Stimulated activated naive B cell treated with anti-CD40 and anti-IgM and Interleukin-4, amounts not matched to agents 10 μg/mL and 1 μg/mL and 100 μg/mL, for 72 hours (primary cell): ENCODE results near the gene NDST1.
A peak's percentile ranks its signal among the peaks of the same experiment; 100 is the strongest.

Experiments
- ATAC-seq, 2 donors: fragments of 150-1000 bp; cut with Tn5 transposase; replicated peaks; 2 replicates each; pipeline ENCODE4 v1.10.0; 2021; ENCODE audit warnings: moderate library complexity in 1 of 2
- DNase-seq: peaks from one replicate; pipeline ENCODE4 v3.0.0; 2021
- H3K27ac Mint-ChIP-seq: one replicate; pipeline ENCODE4 v1.8.0; 2022; ENCODE audit warnings: mild to moderate bottlenecking, mixed read lengths
- H3K27me3 Mint-ChIP-seq, 2 donors: one replicate each; pipeline ENCODE4 v1.8.0; 2022; ENCODE audit warnings: mixed read lengths in 2 of 2
- H3K36me3 Mint-ChIP-seq, 2 donors: one replicate each; pipeline ENCODE4 v1.8.0; 2022; ENCODE audit warnings: mixed read lengths in 2 of 2, mild to moderate bottlenecking in 1 of 2
- H3K4me1 Mint-ChIP-seq, 2 donors: one replicate each; pipeline ENCODE4 v1.8.0; 2022; ENCODE audit warnings: mixed read lengths in 2 of 2, mild to moderate bottlenecking in 1 of 2
- H3K4me3 Mint-ChIP-seq, 2 donors: one replicate each; pipeline ENCODE4 v1.8.0; 2022; ENCODE audit warnings: mild to moderate bottlenecking in 2 of 2, mixed read lengths in 2 of 2, moderate library complexity in 1 of 2
- H3K9me3 Mint-ChIP-seq, 2 donors: one replicate each; pipeline ENCODE4 v1.8.0; 2022; ENCODE audit warnings: mixed read lengths in 2 of 2, mild to moderate bottlenecking in 1 of 2

NDST1 gene

GRCh38 chr5:150530951-150531588 is 23.1 kb downstream of the NDST1 start:
- Mint-ChIP-seq H3K27ac (no peak overlapping the region), H3K9me3 (no peaks in the 10 kb centered on the region), H3K36me3 (peaks cover 6 to 11% of the 10 kb centered on the region in 2 donors), H3K4me1 (no peaks in the 10 kb centered on the region), H3K27me3 (no peaks in the 10 kb centered on the region), H3K4me3 (no peak overlapping the region)
- ATAC-seq = no peak
- DNase-seq = no peak

DNA sequence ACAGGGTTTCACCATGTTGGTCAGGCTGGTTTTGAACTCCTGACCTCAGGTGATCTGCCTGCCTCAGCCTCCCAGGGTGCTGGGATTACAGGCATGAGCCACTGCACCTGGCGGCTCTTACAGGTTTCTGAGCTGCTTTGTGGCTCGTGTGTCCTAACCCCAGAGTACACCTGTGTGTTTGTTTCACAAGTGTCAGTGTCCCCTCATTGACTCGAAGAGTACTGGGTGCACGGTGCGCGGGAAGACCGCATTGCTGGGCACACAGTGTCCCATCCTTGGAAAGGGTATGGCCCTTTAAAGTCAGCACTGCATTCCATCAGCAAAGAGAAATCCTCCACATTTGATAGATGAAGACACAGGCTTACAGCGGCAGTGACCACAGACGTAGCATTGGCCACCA is 23.8 kb downstream of the NDST1 start:
- H3K4me1 Mint-ChIP-seq = no peaks in the 10 kb centered on the region
- H3K4me3 Mint-ChIP-seq = no peak overlapping the region
- H3K9me3 Mint-ChIP-seq = no peaks in the 10 kb centered on the region
- H3K36me3 Mint-ChIP-seq = peaks cover 8 to 14% of the 10 kb centered on the region in 2 donors
- H3K27me3 Mint-ChIP-seq = no peaks in the 10 kb centered on the region
- DNase-seq (no peak), ATAC-seq (no peak)
- no peak overlapping the region for H3K27ac Mint-ChIP-seq

- ATAC-seq = no peak
- H3K36me3 Mint-ChIP-seq = peaks cover 8 to 19% of the 10 kb centered on the region in 2 donors
- DNase-seq = no peak
- no peaks in the 10 kb centered on the region for H3K27me3 Mint-ChIP-seq
- no peaks in the 10 kb centered on the region for H3K4me1 Mint-ChIP-seq
- H3K9me3 Mint-ChIP-seq = no peaks in the 10 kb centered on the region
- H3K27ac Mint-ChIP-seq = no peak overlapping the region
- no peak overlapping the region for H3K4me3 Mint-ChIP-seq
Observed at GRCh38 chr5:150532151-150532550, 24.2 kb downstream of the NDST1 start.

GRCh38 chr5:150532996-150533395 is 25.1 kb downstream of the NDST1 start:
- DNase-seq (no peak), ATAC-seq (no peak)
- Mint-ChIP-seq H3K4me3 (no peak overlapping the region), H3K27ac (no peak overlapping the region), H3K27me3 (no peaks in the 10 kb centered on the region), H3K4me1 (no peaks in the 10 kb centered on the region), H3K9me3 (no peaks in the 10 kb centered on the region), H3K36me3 (peaks cover 12 to 26% of the 10 kb centered on the region in 2 donors)

DNA sequence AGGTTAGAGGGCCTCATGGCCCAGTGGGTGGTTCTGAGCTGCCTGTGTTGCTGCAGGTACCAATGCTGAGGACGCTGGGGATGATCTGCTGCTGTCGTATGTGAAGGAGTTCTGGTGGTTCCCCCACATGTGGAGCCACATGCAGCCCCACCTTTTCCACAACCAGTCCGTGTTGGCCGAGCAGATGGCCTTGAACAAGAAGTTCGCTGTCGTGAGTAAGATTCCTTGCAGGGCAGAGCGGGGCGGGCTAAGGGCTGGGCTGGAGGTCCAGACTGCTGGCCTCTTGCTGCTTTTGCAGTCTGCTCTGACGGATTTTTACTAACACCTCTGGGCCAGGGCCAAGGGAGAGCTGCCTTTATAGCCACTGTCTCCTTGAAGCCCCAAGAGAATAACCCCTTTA is 26.9 kb downstream of the NDST1 start:
- no peaks in the 10 kb centered on the region for H3K9me3 Mint-ChIP-seq
- peaks cover 20 to 34% of the 10 kb centered on the region in 2 donors for H3K36me3 Mint-ChIP-seq
- H3K27ac Mint-ChIP-seq = no peak overlapping the region
- no peak for DNase-seq
- no peak overlapping the region for H3K4me3 Mint-ChIP-seq
- no peaks in the 10 kb centered on the region for H3K4me1 Mint-ChIP-seq
- ATAC-seq = no peak
- no peaks in the 10 kb centered on the region for H3K27me3 Mint-ChIP-seq

DNA sequence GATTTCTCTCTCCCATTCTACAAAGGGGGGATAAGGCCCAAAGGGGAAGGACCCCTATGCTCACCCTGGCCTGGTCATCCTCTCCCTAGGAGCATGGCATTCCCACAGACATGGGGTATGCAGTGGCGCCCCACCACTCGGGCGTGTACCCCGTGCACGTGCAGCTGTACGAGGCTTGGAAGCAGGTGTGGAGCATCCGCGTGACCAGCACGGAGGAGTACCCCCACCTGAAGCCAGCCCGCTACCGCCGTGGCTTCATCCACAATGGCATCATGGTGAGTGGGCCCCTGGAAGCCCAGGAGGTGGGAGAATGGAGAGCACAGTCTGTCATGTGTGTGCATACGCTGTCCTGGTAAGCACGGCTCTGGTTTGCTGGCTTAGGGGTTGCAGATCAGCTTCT is 27.7 kb downstream of the NDST1 start:
- DNase-seq (no peak), ATAC-seq (no peak)
- Mint-ChIP-seq H3K27ac (no peak overlapping the region), H3K4me3 (no peak overlapping the region), H3K27me3 (no peaks in the 10 kb centered on the region), H3K36me3 (peaks cover 26 to 39% of the 10 kb centered on the region in 2 donors), H3K9me3 (no peaks in the 10 kb centered on the region), H3K4me1 (no peaks in the 10 kb centered on the region)

GRCh38 chr5:150538007-150538917 is 30.3 kb downstream of the NDST1 start:
- Mint-ChIP-seq H3K9me3 (no peaks in the 10 kb centered on the region), H3K4me3 (no peak overlapping the region), H3K27me3 (no peaks in the 10 kb centered on the region), H3K4me1 (no peaks in the 10 kb centered on the region), H3K36me3 (peaks cover 26 to 36% of the 10 kb centered on the region in 2 donors), H3K27ac (no peak overlapping the region)
- DNase-seq (no peak), ATAC-seq (no peak)

DNA sequence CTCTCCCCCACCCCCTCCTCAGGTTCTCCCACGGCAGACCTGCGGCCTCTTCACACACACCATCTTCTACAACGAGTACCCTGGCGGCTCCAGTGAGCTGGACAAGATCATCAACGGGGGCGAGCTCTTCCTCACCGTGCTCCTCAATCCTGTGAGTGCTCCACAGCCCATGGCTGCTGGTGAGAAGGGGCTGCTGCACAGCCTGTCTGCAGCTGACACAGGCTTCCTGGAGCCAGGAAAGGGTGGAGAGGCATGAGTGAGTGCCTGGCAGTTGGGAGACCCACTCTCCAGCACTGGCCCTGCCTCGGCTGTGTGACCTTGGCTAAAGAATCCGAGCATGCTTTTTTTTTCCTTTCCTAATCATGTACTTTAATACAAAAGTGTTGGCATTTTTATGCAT is 31.3 kb downstream of the NDST1 start:
- H3K27ac Mint-ChIP-seq = no peak overlapping the region
- H3K36me3 Mint-ChIP-seq = peaks cover 26 to 36% of the 10 kb centered on the region in 2 donors
- H3K9me3 Mint-ChIP-seq = no peaks in the 10 kb centered on the region
- no peaks in the 10 kb centered on the region for H3K4me1 Mint-ChIP-seq
- no peak for DNase-seq
- H3K27me3 Mint-ChIP-seq = no peaks in the 10 kb centered on the region
- H3K4me3 Mint-ChIP-seq = no peak overlapping the region
- ATAC-seq = no peak

- ATAC-seq = no peak
- Mint-ChIP-seq H3K27me3 (no peaks in the 10 kb centered on the region), H3K36me3 (peaks cover 26 to 34% of the 10 kb centered on the region in 2 donors), H3K9me3 (no peaks in the 10 kb centered on the region), H3K27ac (no peak overlapping the region), H3K4me1 (no peaks in the 10 kb centered on the region), H3K4me3 (no peak overlapping the region)
- DNase-seq = no peak
Observed at GRCh38 chr5:150540042-150540441, 32.1 kb downstream of the NDST1 start.

DNA sequence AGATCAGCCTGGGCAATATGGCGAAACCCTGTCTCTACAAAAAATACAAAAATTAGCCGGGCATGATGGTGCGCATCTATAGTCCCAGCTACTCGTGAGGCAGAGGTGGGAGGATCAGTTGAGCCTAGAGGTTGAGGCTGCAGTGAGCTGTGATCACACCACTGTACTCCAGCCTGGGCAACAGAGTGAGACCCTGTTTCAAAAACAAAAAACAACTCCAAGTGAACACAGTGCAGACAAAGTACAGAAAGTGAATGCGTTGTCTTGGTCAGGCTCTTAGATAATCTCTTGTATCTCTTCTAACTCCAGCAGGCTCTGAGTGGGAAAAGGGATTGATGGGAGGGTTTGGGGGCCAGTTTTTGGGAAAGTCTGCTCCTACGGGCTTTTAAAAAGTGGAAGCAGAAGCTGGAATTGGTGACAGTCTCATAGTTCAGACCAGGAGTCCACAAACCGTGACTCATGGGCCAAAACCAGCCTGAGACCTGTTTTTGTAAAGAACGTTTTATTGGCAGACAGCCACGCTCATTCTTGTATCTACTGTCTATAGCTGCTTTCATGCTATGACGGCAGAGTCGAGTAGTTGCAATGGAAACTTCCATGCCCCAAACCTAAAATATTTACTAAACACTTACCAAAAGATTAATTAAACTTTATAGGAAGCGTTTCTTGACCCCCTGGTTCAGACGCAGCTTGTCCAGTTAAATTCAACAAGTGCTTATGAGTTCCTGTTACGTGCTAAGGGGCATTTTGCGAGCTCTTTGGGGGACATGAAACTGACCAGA is 32.9 kb downstream of the NDST1 start:
- ATAC-seq = no peak
- H3K27me3 Mint-ChIP-seq = no peaks in the 10 kb centered on the region
- no peak overlapping the region for H3K4me3 Mint-ChIP-seq

GRCh38 chr5:150541397-150541675 is 33.4 kb downstream of the NDST1 start:
- Mint-ChIP-seq H3K36me3 (peaks cover 28% of the 10 kb centered on the region in 2 donors), H3K27ac (no peak overlapping the region), H3K9me3 (no peaks in the 10 kb centered on the region), H3K4me1 (no peaks in the 10 kb centered on the region), H3K4me3 (no peak overlapping the region), H3K27me3 (no peaks in the 10 kb centered on the region)
- ATAC-seq = no peak
- no peak for DNase-seq

More for the DNA sequence above, 32.9 kb downstream of the NDST1 start:
- peaks cover 28% of the 10 kb centered on the region in 2 donors for H3K36me3 Mint-ChIP-seq
- H3K27ac Mint-ChIP-seq = no peak overlapping the region
- H3K4me1 Mint-ChIP-seq = no peaks in the 10 kb centered on the region
- no peak for DNase-seq
- H3K9me3 Mint-ChIP-seq = no peaks in the 10 kb centered on the region

DNA sequence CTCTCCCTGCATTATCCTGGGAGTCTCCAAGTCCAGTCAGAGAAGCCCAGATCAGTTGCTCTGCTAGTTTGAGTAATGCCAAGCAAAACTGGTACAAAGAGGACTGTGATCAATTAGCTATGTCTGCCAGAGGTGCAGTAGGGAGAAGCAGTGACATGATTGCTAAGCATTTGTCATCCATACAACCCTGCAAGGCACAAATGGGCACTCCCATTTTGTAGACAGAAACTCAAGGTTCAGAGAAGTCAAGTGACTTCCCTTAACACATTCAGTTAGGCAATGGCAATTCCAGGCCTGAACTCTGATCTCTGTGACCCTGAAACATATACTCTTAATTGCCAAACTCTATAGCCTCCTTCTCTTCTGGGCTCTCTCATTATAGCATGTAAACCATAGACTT is 34.0 kb downstream of the NDST1 start:
- no peak overlapping the region for H3K4me3 Mint-ChIP-seq
- H3K9me3 Mint-ChIP-seq = no peaks in the 10 kb centered on the region
- H3K36me3 Mint-ChIP-seq = peaks cover 23 to 27% of the 10 kb centered on the region in 2 donors
- no peaks in the 10 kb centered on the region for H3K27me3 Mint-ChIP-seq
- DNase-seq (no peak), ATAC-seq (no peak)
- no peak overlapping the region for H3K27ac Mint-ChIP-seq
- H3K4me1 Mint-ChIP-seq = no peaks in the 10 kb centered on the region

- Mint-ChIP-seq H3K9me3 (no peaks in the 10 kb centered on the region), H3K36me3 (peaks cover 14 to 20% of the 10 kb centered on the region in 2 donors), H3K27ac (no peak overlapping the region), H3K27me3 (no peaks in the 10 kb centered on the region), H3K4me3 (no peak overlapping the region), H3K4me1 (no peaks in the 10 kb centered on the region)
- DNase-seq (no peak), ATAC-seq (no peak)
Observed at GRCh38 chr5:150542933-150543445, 35.1 kb downstream of the NDST1 start.

GRCh38 chr5:150544611-150545219 is 36.8 kb downstream of the NDST1 start:
- peak; percentile 56 for DNase-seq
- Mint-ChIP-seq H3K27ac (no peak overlapping the region), H3K36me3 (peaks cover 9 to 12% of the 10 kb centered on the region in 2 donors), H3K4me3 (no peak overlapping the region), H3K9me3 (no peaks in the 10 kb centered on the region), H3K27me3 (no peaks in the 10 kb centered on the region), H3K4me1 (no peaks in the 10 kb centered on the region)
- peak; percentile 96 to 98 for ATAC-seq
